ENCODE measurements around the gene AUTS2. TPM values are rescaled to one million over a fixed set of nuclear protein-coding genes. Genes with fewer than 3 reads are reported as not detected.

Gene AUTS2
- total and polyA plus RNA-seq, 9 of the 15 experiments (the other 6 are each of a cell fraction or from before 2014, with no cell fraction given): 0.58 TPM; not detected in 8

- TF ChIP-seq CEBPZ (IDR thresholded peaks at IDR 0.05; ENCODE audit: borderline replicate concordance, low read depth, low read length): no peak
- TF ChIP-seq GTF2F1 (IDR thresholded peaks at IDR 0.05; ENCODE audit: low read depth, low read length): no peak
- TF ChIP-seq ILF3 (IDR thresholded peaks at IDR 0.05; ENCODE audit: borderline replicate concordance): no peak
Measured at GRCh38 chr7:70029993-70030392, 431.7 kb downstream of the AUTS2 start (continued).

- no TSS peak for BruUV-seq (replicated peaks)
- DNase-seq (ENCODE audit: extremely low read depth in 1 of 4, low spot score in 3 of 4) (no peak), FAIRE-seq (no peak), ATAC-seq (no peak)
- Histone ChIP-seq H4K20me1 (replicated peaks; ENCODE audit: control insufficient read depth, insufficient read depth, low read length) (no peaks in the 10 kb centered on the region), H3K27ac (ENCODE audit: extremely low read depth, low read depth, low read length) (no peak overlapping the region), H3K4me2 (ENCODE audit: insufficient read depth, low read length) (no peak overlapping the region), H3K9me1 (ENCODE audit: control insufficient read depth, insufficient read depth, low read length) (no peaks in the 10 kb centered on the region), H3K4me1 (replicated peaks in 1 of 2; ENCODE audit: control insufficient read depth in 2 of 2, insufficient read depth in 2 of 2, low read length in 2 of 2) (no peaks in the 10 kb centered on the region), H3K4me3 (no peak overlapping the region), H3K9me3 (replicated peaks; ENCODE audit: control insufficient read depth, insufficient read depth, low read depth, low read length) (no peaks in the 10 kb centered on the region), H3K9ac (ENCODE audit: insufficient read depth in 1 of 2, low read depth in 2 of 2, low read length in 2 of 2) (no peak overlapping the region), H3K36me3 (ENCODE audit: control insufficient read depth, insufficient read depth, low read length) (no peaks in the 10 kb centered on the region), H2AFZ (ENCODE audit: low read depth, low read length) (no peak overlapping the region), H3K27me3 (ENCODE audit: control insufficient read depth in 2 of 2, insufficient read depth in 2 of 2, low read length in 2 of 2) (no peaks in the 10 kb centered on the region), H3K79me2 (ENCODE audit: control insufficient read depth, insufficient read depth, low read length) (no peaks in the 10 kb centered on the region)
- WGBS (ENCODE audit: insufficient coverage, low coverage, missing lambda C conversion rate): 0% methylated on average over 3 of the region's 3 CpGs
- ChIA-PET POLR2A (no interaction called here), CTCF (ENCODE audit: low intra/inter-chr PET ratio) (no interaction called here)
- intact Hi-C loops (cut with micrococcal nuclease) (no loop called here), in situ Hi-C loops (cut with MboI) (no loop called here)
- TF ChIP-seq ZNF407 (IDR thresholded peaks at IDR 0.05; ENCODE audit: low read depth) (no peak), HMGXB4 (CRISPR knock-in tag; IDR thresholded peaks at IDR 0.05) (no peak)
Measured at GRCh38 chr7:70030745-70031144, 432.5 kb downstream of the AUTS2 start.
